ENCODE results near the gene TFCP2L1. TPM values are rescaled to one million over a fixed set of nuclear protein-coding genes. Genes with fewer than 3 reads are reported as not detected.
"Not testable (repeated sequence)": the region's sequence is repeated elsewhere in the genome, so short reads cannot be mapped to it uniquely, and the experiment has no call there.

Gene TFCP2L1
- 0.78 and 0.86 TPM in 2 replicates for total RNA-seq
- long read RNA-seq, partial matches to known transcripts, result 0 of 2 reads
- long read RNA-seq, other reads (novel, unspliced or antisense), result 2 of 2 reads

- H3K4me3 Mint-ChIP-seq (ENCODE audit: low read depth), result peak within 1 kb of the TSS; percentile 77
- no peaks in the 10 kb centered on the region for H3K36me3 Mint-ChIP-seq (ENCODE audit: insufficient read depth)
- H3K27me3 Mint-ChIP-seq, result peaks cover 70% of the 10 kb centered on the region
- no peak within 1 kb of the TSS for H3K27ac Mint-ChIP-seq
- no peaks in the 10 kb centered on the region for H3K9me3 Mint-ChIP-seq (ENCODE audit: low read depth)
- H3K4me1 Mint-ChIP-seq (ENCODE audit: low read depth), result peaks cover 3% of the 10 kb centered on the region
- DNase-seq (ENCODE audit: low spot score, unreplicated experiment), result peak; percentile 34
- peak; percentile 25 for TF ChIP-seq CTCF (IDR thresholded peaks at IDR 0.05; ENCODE audit: unreplicated experiment)
Measured at GRCh38 chr2:121284463-121285449, at the start of gene TFCP2L1. Gene TFCP2L1 (minus strand): TSS chr2:121285202. CDS start chr2:121285109, 93 bp downstream.

- no peaks in the 10 kb centered on the region for H3K9me3 Mint-ChIP-seq (ENCODE audit: low read depth)
- peaks cover 11% of the 10 kb centered on the region for H3K27me3 Mint-ChIP-seq
- H3K4me1 Mint-ChIP-seq (ENCODE audit: low read depth), result peaks cover 20% of the 10 kb centered on the region
- no peak overlapping the region for H3K4me3 Mint-ChIP-seq (ENCODE audit: low read depth)
- TF ChIP-seq CTCF (IDR thresholded peaks at IDR 0.05; ENCODE audit: unreplicated experiment), result no peak
- H3K36me3 Mint-ChIP-seq (ENCODE audit: insufficient read depth), result peaks cover 3% of the 10 kb centered on the region
- H3K27ac Mint-ChIP-seq, result peak overlapping the region; percentile 81
- no peak for DNase-seq (ENCODE audit: low spot score, unreplicated experiment)
Measured at GRCh38 chr2:121333834-121334558, 49.0 kb upstream of the TFCP2L1 start.

GRCh38 chr2:121333231-121333630 lies 48.2 kb upstream of the TFCP2L1 start:
- H3K9me3 Mint-ChIP-seq (ENCODE audit: low read depth), result no peaks in the 10 kb centered on the region
- TF ChIP-seq CTCF (IDR thresholded peaks at IDR 0.05; ENCODE audit: unreplicated experiment), result no peak
- no peak overlapping the region for H3K4me3 Mint-ChIP-seq (ENCODE audit: low read depth)
- DNase-seq (ENCODE audit: low spot score, unreplicated experiment), result no peak
- H3K4me1 Mint-ChIP-seq (ENCODE audit: low read depth), result peaks cover 20% of the 10 kb centered on the region
- H3K36me3 Mint-ChIP-seq (ENCODE audit: insufficient read depth), result peaks cover 2% of the 10 kb centered on the region
- H3K27me3 Mint-ChIP-seq, result peaks cover 11% of the 10 kb centered on the region
- no peak overlapping the region for H3K27ac Mint-ChIP-seq

GRCh38 chr2:121331324-121331723 lies 46.3 kb upstream of the TFCP2L1 start:
- peaks cover 11% of the 10 kb centered on the region for H3K27me3 Mint-ChIP-seq
- H3K36me3 Mint-ChIP-seq (ENCODE audit: insufficient read depth); H3K9me3 Mint-ChIP-seq (ENCODE audit: low read depth); H3K27ac Mint-ChIP-seq; H3K4me3 Mint-ChIP-seq (ENCODE audit: low read depth); DNase-seq (ENCODE audit: low spot score, unreplicated experiment): not testable (repeated sequence)
- peaks cover 20% of the 10 kb centered on the region for H3K4me1 Mint-ChIP-seq (ENCODE audit: low read depth)

GRCh38 chr2:121330921-121331320 lies 45.9 kb upstream of the TFCP2L1 start:
- Mint-ChIP-seq H3K9me3 (ENCODE audit: low read depth) (peaks cover 3% of the 10 kb centered on the region), H3K36me3 (ENCODE audit: insufficient read depth) (no peaks in the 10 kb centered on the region), H3K27me3 (peaks cover 11% of the 10 kb centered on the region), H3K4me1 (ENCODE audit: low read depth) (peaks cover 18% of the 10 kb centered on the region), H3K4me3 (ENCODE audit: low read depth) (no peak overlapping the region), H3K27ac (no peak overlapping the region)
- DNase-seq (ENCODE audit: low spot score, unreplicated experiment), result no peak
- TF ChIP-seq CTCF (IDR thresholded peaks at IDR 0.05; ENCODE audit: unreplicated experiment), result no peak

Data from progenitor cell of endocrine pancreas (in vitro differentiated cells).